SU-DHL-6 (cell line): ENCODE measurements around the gene FMC1.
"Not testable (repeated sequence)": the region's sequence is repeated elsewhere in the genome, so short reads cannot be mapped to it uniquely, and the experiment has no call there.

Experiments used
- H2AFZ ChIP-seq: fragments of 200-600 bp; sonication (generic); 2 replicates; pipeline ENCODE4 v1.6.1; 2014; ENCODE audit warnings: low read depth, mild to moderate bottlenecking, moderate library complexity, mixed read lengths, antibody characterized with exemption, low read length; ENCODE audit not compliant: severe bottlenecking
- H3F3A ChIP-seq: fragments of 200-600 bp; shearing (Covaris generic); 2 replicates; pipeline ENCODE4 v1.6.0; 2016; ENCODE audit warnings: antibody characterized with exemption, mild to moderate bottlenecking; ENCODE audit not compliant: insufficient read depth
- H3K27ac ChIP-seq: fragments of 200-600 bp; sonication (generic); 2 replicates; pipeline ENCODE4 v1.5.1; 2016; ENCODE audit warnings: low read depth, mild to moderate bottlenecking, low read length, moderate library complexity, mixed read lengths
- H3K27me3 ChIP-seq: fragments of 200-600 bp; sonication (generic), shearing (Covaris generic); 2 replicates; pipeline ENCODE4 v1.6.0; 2014; ENCODE audit warnings: mild to moderate bottlenecking, low read length
- H3K36me3 ChIP-seq: fragments of 200-600 bp; sonication (generic); 2 replicates; pipeline ENCODE4 v1.6.1; 2014; ENCODE audit warnings: mild to moderate bottlenecking, low read length, mixed read lengths
- H3K4me2 ChIP-seq: fragments of 300-600, 200-600 bp; shearing (Covaris generic), sonication (generic); 2 replicates; pipeline ENCODE4 v1.6.0; 2014; ENCODE audit warnings: low read length, low read depth, mild to moderate bottlenecking; ENCODE audit not compliant: poor library complexity, severe bottlenecking
- H3K4me3 ChIP-seq: fragments of 200-600 bp; sonication (generic); 2 replicates; pipeline ENCODE4 v1.5.1; 2014; ENCODE audit warnings: antibody characterized with exemption, low read length, mild to moderate bottlenecking, mixed read lengths; ENCODE audit not compliant: insufficient read depth, poor library complexity, severe bottlenecking
- H3K79me2 ChIP-seq: fragments of 200-600 bp; sonication (generic); 2 replicates; pipeline ENCODE4 v1.6.1; 2014; ENCODE audit warnings: mild to moderate bottlenecking, low read length, moderate library complexity; ENCODE audit not compliant: insufficient read depth
- H3K9ac ChIP-seq: fragments of 200-600 bp; sonication (generic); 2 replicates; pipeline ENCODE4 v1.7.0; 2014; ENCODE audit warnings: mild to moderate bottlenecking, low read length
- H3K9me2 ChIP-seq: fragments of 200-600 bp; sonication (generic); replicated peaks from 2 replicates; pipeline ENCODE4 v1.6.1; 2014; ENCODE audit warnings: low read length; ENCODE audit not compliant: insufficient read depth
- H3K9me3 ChIP-seq: fragments of 200-600 bp; sonication (generic); 2 replicates; pipeline ENCODE4 v1.6.1; 2014; ENCODE audit warnings: low read length, mixed read lengths; ENCODE audit not compliant: insufficient read depth
- H4K20me1 ChIP-seq: fragments of 200-600 bp; sonication (generic); 2 replicates; pipeline ENCODE4 v1.6.1; 2014; ENCODE audit warnings: low read depth, mild to moderate bottlenecking, antibody characterized with exemption, low read length, moderate library complexity, mixed read lengths
- CTCF ChIP-seq: fragments of 200-600 bp; sonication (generic); IDR thresholded peaks from one replicate; pipeline ENCODE4 v1.5.1; 2017; ENCODE audit warnings: antibody characterized with exemption, mild to moderate bottlenecking, low read length, moderate library complexity; ENCODE audit not compliant: insufficient read depth, poor library complexity, severe bottlenecking
- EZH2phosphoT487 ChIP-seq: fragments of 200-600 bp; sonication (generic), shearing (Covaris generic); conservative IDR thresholded peaks from 2 replicates; pipeline ENCODE4 v1.6.1; 2018; ENCODE audit warnings: mild to moderate bottlenecking, antibody characterized with exemption, low read length, moderate library complexity, mixed read lengths

Gene FMC1

GRCh38 chr7:139329119-139329518 is 12.0 kb upstream of the FMC1 start:
- H3K79me2 ChIP-seq = no peaks in the 10 kb centered on the region
- H3K4me2 ChIP-seq = no peak overlapping the region
- H3F3A ChIP-seq = no peaks in the 10 kb centered on the region
- TF ChIP-seq EZH2phosphoT487 = no peak
- no peak for TF ChIP-seq CTCF
- no peaks in the 10 kb centered on the region for H3K9me3 ChIP-seq
- H3K36me3 ChIP-seq = no peaks in the 10 kb centered on the region
- H3K27me3 ChIP-seq = no peaks in the 10 kb centered on the region
- no peaks in the 10 kb centered on the region for H4K20me1 ChIP-seq
- no peak overlapping the region for H3K4me3 ChIP-seq
- no peak overlapping the region for H3K9ac ChIP-seq
- no peak overlapping the region for H2AFZ ChIP-seq
- H3K9me2 ChIP-seq = no peaks in the 10 kb centered on the region
- no peak overlapping the region for H3K27ac ChIP-seq

- Histone ChIP-seq H3F3A (no peaks in the 10 kb centered on the region), H3K27ac (no peak overlapping the region), H3K4me3 (no peak overlapping the region), H3K79me2 (no peaks in the 10 kb centered on the region), H3K27me3 (no peaks in the 10 kb centered on the region), H3K9ac (no peak overlapping the region), H3K4me2 (no peak overlapping the region), H3K9me2 (no peaks in the 10 kb centered on the region), H3K36me3 (no peaks in the 10 kb centered on the region), H3K9me3 (no peaks in the 10 kb centered on the region), H2AFZ (no peak overlapping the region), H4K20me1 (no peaks in the 10 kb centered on the region)
- TF ChIP-seq EZH2phosphoT487 = no peak
- no peak for TF ChIP-seq CTCF
Measured at GRCh38 chr7:139330333-139331030, 10.7 kb upstream of the FMC1 start.

DNA sequence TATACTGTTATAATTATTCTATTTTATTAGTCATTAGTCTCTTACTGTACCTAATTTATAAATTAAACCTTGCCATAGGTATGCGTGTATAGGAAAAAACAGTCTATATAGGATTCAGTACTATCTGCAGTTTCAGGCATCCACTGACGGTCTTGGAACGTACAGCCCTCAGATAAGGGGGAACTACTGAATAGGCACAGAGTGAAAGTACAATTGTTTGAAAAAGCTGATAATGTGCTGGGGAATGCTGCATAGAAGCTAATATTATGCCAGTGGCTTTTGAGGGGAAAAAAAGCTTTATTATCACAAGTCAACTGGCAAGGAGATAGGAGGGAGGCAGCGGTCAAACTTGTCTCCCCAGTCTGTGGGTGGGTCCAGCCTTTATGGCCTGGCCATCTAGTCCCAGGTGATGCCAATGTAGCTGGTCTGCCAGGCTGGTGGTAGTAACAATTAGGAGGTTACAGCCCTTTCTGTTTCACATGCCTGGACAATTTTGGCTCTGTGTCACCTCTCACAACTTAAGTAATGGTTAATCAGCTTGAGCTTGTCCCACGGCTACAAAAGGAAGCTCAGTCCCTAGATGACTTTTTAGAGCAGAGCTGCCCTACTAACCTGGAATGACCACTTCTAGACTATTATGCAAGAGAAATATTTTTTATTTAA is 8.3 kb upstream of the FMC1 start:
- Histone ChIP-seq H3K4me2 (no peak overlapping the region), H3K27me3 (no peaks in the 10 kb centered on the region), H2AFZ (no peak overlapping the region), H3K4me3 (no peak overlapping the region), H3K79me2 (no peaks in the 10 kb centered on the region), H3K9me2 (no peaks in the 10 kb centered on the region), H3F3A (no peaks in the 10 kb centered on the region), H3K9me3 (no peaks in the 10 kb centered on the region), H3K9ac (no peak overlapping the region), H3K27ac (no peak overlapping the region), H3K36me3 (no peaks in the 10 kb centered on the region), H4K20me1 (no peaks in the 10 kb centered on the region)
- no peak for TF ChIP-seq EZH2phosphoT487
- no peak for TF ChIP-seq CTCF

- H3F3A ChIP-seq, H3K4me2 ChIP-seq, H3K9me3 ChIP-seq, H2AFZ ChIP-seq, H3K27me3 ChIP-seq, H3K27ac ChIP-seq, H3K79me2 ChIP-seq, H3K9me2 ChIP-seq, H3K9ac ChIP-seq, H3K4me3 ChIP-seq, H3K36me3 ChIP-seq, H4K20me1 ChIP-seq: not testable (repeated sequence)
Measured at GRCh38 chr7:139333443-139333842, 7.7 kb upstream of the FMC1 start.
